ENCODE measurements around the gene NAV1.
"Not testable (repeated sequence)": the region's sequence is repeated elsewhere in the genome, so short reads cannot be mapped to it uniquely, and the experiment has no call there.

NAV1 gene

GRCh38 chr1:201528631-201529252 lies 10.2 kb upstream of the NAV1 start:
- no peak for DNase-seq (ENCODE audit: low read depth in 2 of 2)

- DNase-seq (ENCODE audit: low read depth in 2 of 2): no peak
Observed at GRCh38 chr1:201530741-201531531, 8.0 kb upstream of the NAV1 start.

GRCh38 chr1:201531551-201532425 lies 7.1 kb upstream of the NAV1 start:
- DNase-seq (ENCODE audit: low read depth in 2 of 2): no peak

- DNase-seq (ENCODE audit: low read depth in 2 of 2): no peak
Observed at GRCh38 chr1:201533836-201534235, 5.1 kb upstream of the NAV1 start.

- DNase-seq (ENCODE audit: low read depth in 2 of 2): no peak
Observed at GRCh38 chr1:201535046-201535918, 3.6 kb upstream of the NAV1 start.

DNA sequence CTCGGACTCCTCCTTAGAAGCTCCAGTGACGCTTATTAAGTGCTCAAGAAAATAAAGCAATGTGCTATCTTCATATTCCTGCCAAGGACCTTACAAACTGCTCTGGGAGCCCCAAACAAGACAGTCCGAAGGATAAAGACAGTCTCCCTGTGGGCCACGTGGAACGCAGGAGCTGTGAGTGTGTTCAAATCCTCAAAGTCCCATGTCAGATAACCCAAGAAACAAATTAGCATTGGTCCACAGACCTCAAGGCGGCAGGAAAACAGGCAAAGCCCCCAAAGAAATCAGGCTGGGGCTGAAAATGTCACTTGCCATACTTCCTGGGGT lies 3.0 kb upstream of the NAV1 start:
- no peak for DNase-seq (ENCODE audit: low read depth in 2 of 2)

GRCh38 chr1:201536558-201536957 lies 2.4 kb upstream of the NAV1 start:
- no peak for DNase-seq (ENCODE audit: low read depth in 2 of 2)

- no peak for DNase-seq (ENCODE audit: low read depth in 2 of 2)
Observed at GRCh38 chr1:201537028-201537427, 1.9 kb upstream of the NAV1 start.

DNA sequence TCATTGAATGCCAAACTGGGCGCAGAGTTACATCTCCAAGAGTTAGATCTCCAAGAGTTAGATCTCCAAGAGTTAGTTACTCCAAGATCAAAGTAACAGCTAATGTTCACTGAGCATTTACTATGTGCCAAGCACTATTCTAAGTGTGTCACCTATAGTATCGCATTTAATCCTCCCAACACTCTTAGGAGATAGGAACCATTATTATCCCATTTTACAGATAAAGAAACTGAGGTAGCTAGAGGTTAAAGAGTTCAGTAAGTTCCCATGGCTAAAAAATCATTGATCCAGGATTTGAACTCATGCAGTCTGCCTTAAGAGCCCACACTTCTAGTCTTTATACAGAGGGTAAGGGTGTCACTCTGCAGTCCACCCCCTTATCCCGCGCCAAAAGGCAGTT lies 1.5 kb upstream of the NAV1 start:
- DNase-seq (ENCODE audit: low read depth in 2 of 2): no peak

DNA sequence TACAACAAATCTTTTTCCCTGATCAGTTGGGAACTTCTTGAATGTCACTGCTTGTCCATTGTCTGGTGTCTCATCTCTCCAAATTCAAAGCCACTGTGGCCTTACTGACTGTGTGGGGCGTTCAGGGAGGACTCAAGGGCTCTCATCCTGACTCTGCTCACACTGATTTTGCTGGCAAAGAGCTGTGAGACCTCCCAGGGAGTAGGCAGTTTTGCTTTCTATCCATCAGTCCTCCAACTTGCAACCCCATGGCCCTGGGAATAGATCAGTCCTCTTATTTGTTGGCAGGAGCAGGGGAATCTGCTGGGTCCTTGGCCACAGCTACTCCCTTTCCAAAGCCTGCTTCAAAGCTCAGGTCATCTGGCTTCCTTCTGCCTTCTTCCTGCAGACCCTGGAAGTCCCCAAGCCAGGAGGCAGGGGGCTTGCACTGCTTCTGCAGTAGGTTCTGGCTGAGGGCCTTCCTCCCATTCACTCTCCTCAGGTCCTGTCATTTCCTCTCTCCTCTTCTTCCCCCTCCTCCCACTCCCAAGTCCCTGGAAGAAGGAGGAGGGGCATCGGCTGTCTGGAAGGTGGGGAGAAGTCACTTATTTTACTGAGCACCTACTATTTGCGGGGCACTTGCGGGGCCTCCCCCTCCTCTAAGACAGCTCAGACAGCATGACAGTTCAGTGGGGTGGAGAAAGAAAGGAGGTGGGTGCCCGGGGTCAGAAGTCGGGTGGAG lies 876 bp upstream of the NAV1 start:
- no peak for DNase-seq (ENCODE audit: low read depth in 2 of 2)

DNA sequence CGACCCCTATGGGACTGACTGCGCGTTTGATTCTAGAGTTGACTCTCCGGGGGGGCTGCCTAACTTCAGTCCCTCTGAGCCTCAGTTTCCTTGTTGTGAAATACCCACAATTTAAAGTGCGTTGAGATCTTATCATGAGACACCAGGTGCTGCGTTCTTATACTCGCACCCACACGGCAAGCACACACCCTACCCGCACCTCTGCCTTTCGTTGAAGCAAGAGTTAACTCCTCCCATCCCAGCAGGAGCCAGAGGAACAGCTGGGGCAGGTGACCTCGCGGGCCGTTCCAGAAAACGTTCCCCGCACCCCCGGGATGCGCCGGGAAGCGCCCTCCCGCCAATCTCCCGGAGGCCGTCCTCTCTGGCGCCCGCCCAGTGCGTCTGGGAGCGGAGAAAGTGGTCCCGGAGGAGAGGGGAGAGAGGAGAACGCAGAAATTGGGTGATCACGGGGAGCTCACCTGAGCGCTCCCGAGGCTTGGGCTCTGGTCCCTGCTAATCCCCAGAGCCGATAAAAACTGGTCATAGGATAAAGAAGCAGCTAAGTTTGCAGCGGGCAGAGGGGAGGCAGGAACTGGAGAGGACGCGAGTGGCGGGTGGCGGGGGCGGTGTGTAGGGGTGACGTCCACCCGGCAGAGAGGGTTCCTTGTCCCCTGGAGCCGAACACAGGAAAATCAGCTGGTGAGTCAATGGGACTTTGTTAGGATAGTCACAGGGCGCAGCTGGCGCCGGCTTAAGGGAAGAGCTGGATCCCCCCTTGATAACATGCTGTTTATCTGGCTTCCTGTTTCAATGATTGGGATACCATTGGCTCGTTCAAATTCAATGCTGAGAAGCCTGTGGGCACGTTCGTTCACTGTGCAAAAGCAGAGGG lies 869 bp downstream of the NAV1 start:
- no peak for DNase-seq (ENCODE audit: low read depth in 2 of 2)

DNA sequence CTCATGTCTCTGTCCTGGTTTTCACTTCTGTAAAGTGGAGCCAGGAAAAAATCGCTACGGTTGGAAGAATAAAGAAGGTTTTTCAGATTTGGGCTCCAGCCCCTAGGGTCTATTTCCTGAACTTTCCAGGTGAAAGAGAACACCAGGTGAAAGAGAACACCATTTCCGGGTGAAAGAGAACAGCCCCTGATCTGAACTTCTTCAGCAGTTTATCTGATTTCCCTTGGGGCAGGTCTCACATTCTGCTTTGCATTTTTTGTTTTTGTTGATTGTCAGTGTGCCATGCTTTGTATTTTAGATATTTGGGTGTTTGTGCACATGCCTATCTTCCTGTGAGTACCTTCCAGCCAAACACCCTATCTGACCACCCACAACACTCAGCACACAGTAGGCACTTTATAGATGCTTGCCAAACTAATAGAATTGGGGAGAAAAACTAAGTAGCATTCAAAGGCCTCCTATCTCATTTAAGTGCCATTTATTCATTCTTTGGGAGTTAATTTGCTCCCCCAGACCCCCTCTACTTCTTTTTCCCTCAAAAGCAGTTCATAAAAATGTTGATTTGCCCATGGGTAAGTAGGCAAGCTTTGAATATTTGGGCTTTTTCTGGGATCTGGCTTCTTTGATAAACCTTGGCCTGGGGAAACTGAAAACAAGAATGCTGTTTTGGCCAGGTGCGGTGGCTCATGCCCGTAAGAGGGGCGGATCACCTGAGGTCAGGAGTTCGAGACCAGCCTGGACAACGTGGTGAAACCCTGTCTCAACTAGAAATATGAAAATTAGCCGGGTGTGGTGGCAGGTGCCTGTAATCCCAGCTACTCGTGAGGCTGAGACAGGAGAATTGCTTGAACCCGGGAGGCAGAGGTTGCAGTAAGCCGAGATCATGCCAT lies 2.2 kb downstream of the NAV1 start:
- no peak for DNase-seq (ENCODE audit: low read depth in 2 of 2)

DNA sequence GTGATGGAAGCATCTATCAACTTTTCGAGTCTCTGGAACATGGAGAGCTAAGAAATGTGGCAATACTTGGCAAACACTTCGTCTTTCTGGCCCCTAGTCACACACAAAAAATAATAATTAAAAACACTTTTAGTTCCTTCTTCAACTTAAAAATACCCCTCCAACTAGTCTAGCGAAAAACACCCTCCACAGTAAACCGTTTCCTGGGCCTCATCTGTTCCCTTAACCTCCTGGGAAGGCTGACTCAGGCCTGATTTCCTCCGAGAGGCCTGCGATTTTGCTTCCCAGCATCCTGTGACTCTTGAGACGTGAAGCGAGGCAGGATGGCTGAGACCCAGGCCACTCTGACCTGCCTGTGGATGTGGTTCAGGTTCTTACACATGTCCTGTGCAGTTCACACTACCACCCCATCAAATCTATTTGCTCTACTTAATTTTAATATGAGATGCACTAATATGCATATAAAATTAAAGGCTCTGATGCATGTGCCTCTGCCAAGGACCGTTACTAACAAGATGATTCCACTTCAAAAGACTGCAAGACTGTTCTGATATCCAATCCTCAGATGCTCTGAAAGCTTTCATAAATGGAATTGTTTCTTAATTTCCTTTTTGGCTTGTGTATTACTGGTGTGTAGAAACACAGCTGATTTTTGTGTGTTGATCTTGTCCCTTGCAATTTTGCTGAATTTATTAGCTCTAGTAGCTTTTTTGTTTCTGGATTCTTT lies 3.5 kb downstream of the NAV1 start:
- no peak for DNase-seq (ENCODE audit: low read depth in 2 of 2)

DNA sequence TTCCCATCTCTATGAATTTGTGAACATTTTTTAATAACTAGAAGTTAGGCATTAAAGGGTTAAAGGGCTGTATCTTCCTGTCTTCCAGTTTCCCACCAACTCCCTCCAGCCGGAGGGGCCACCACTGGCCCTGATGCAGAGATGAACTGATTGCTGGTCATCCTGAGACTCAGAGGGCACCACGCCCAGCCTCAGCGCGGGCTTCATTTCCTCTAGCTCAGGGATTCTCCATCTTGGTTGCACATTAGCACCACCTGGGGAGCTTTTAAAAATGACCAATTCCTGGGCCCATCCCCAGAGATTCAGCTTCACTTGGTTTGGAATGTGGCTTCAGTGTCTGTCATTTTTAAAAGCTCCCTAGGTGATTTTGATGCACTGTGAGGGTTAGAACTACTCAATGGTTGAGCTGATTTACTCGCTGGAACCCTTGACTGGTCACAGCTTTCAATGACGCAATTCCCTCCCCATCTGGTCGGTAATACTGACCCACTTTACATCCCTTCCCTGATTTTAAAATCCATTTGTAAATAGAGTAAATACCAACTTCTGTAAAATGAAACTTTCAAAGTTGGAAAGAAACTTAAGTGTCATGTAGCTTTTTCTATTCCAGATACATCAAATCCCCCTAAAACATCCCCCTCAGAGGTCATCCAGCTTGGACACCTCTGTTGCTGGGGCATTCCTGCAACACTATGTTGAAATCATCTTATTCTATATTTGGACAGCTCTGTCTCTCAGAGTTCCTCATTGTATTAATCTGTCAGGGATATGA lies 5.1 kb downstream of the NAV1 start:
- no peak for DNase-seq (ENCODE audit: low read depth in 2 of 2)

DNA sequence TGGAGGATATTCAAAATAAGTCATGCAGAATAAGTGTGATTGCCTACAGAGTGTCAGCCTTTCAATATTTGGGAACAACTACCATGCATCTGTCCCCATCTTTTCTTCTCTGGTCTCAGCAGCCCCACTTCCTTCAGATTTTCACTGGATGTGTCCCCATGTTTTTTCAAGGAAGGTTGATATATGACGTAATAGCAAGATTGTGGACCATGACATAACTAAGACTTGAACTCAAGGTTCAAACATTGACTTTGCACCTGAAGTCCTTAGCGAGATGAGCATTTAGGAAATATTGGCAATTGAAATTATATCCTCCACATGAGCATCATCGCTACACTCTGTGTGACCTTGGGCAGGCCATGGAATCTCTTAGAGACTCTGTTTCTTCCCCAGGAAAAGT lies 5.8 kb downstream of the NAV1 start:
- DNase-seq (ENCODE audit: low read depth in 2 of 2): no peak

GRCh38 chr1:201545851-201546492 lies 7.0 kb downstream of the NAV1 start:
- DNase-seq (ENCODE audit: low read depth in 2 of 2): no peak

DNA sequence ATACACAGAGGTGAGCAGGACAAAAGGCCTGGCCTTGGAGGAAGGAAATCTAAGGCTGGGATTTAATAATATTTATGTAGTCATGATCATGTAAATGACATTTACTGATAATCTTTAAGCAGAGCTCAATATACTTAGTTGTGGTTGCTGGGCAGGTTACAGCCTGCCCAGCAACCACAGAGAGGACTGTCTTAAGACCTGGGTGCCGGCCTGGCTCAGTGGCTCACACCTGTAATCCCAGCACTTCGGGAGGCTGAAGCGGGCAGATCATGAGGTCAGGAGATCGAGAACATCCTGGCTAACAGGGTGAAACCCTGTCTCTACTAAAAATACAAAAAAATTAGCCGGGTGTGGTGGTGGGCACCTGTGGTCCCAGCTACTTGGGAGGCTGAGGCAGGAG lies 10.6 kb downstream of the NAV1 start:
- not testable (repeated sequence) for DNase-seq (ENCODE audit: low read depth in 2 of 2)

All from stimulated activated CD8-positive, alpha-beta memory T cell treated with anti-CD3 and anti-CD28 coated beads, Interleukin-15, amount 100 ng/mL, for 4 hours (primary cell).